Keratinocyte (primary cell): Measurements from ENCODE around the gene LRIG1. TPM values are rescaled to one million over a fixed set of nuclear protein-coding genes. Genes with fewer than 3 reads are reported as not detected.

Experiments used
- DNase-seq: peaks from one replicate; pipeline ENCODE4 v3.0.0-alpha.2; 2011; ENCODE audit warnings: low read depth, missing footprints, low spot score
- FAIRE-seq: peaks from 2 replicates; lab custom pipeline; 2011; peaks lifted over from hg19 to GRCh38; lab: Jason Lieb, UNC
- H2AFZ ChIP-seq: 2 replicates; pipeline ENCODE4 v1.6.0; 2012; ENCODE audit warnings: low read length, control low read depth, inconsistent platforms; ENCODE audit not compliant: control insufficient read depth
- H3K27ac ChIP-seq: 2 replicates; pipeline ENCODE4 v1.5.1; 2011; ENCODE audit warnings: low read length; ENCODE audit not compliant: control insufficient read depth, insufficient read depth
- H3K27me3 ChIP-seq: 3 replicates; pipeline ENCODE4 v1.6.0; 2011; ENCODE audit warnings: low read length; ENCODE audit not compliant: control insufficient read depth, insufficient read depth; ENCODE audit errors: extremely low read depth
- H3K36me3 ChIP-seq, 2 experiments: 2 replicates in 1 of 2; 3 replicates in 1 of 2; pipeline ENCODE4 v1.5.1; 2011; ENCODE audit warnings: low read length in 2 of 2, mild to moderate bottlenecking in 1 of 2; ENCODE audit not compliant: control insufficient read depth in 2 of 2, insufficient read depth in 2 of 2; ENCODE audit errors: extremely low read depth in 1 of 2
- H3K4me1 ChIP-seq: 3 replicates; pipeline ENCODE4 v1.5.1; 2011; ENCODE audit warnings: low read length; ENCODE audit not compliant: control insufficient read depth, insufficient read depth; ENCODE audit errors: extremely low read depth
- H3K4me2 ChIP-seq: 3 replicates; pipeline ENCODE4 v1.6.0; 2011; ENCODE audit warnings: low read depth, low read length; ENCODE audit not compliant: control insufficient read depth, insufficient read depth; ENCODE audit errors: extremely low read depth
- H3K4me3 ChIP-seq, 3 experiments: fragments of 200-600 bp in 1 of 3; sonication (generic) in 1 of 3; 2 replicates in 2 of 3; 3 replicates in 1 of 3; pipeline ENCODE4 v1.5.1; 2011 to 2016; ENCODE audit warnings: low read length in 3 of 3, mild to moderate bottlenecking in 3 of 3, control low read depth in 2 of 3, inconsistent platforms in 1 of 3, low read depth in 1 of 3, mixed read lengths in 1 of 3, mixed run types in 1 of 3, moderate library complexity in 1 of 3; ENCODE audit not compliant: control insufficient read depth in 2 of 3, insufficient read depth in 2 of 3; ENCODE audit errors: extremely low read depth in 1 of 3
- H3K79me2 ChIP-seq: 2 replicates; pipeline ENCODE4 v1.6.0; 2012; ENCODE audit warnings: low read length; ENCODE audit not compliant: control insufficient read depth, insufficient read depth
- H3K9ac ChIP-seq: 3 replicates; pipeline ENCODE4 v1.6.0; 2011; ENCODE audit warnings: low read length; ENCODE audit not compliant: control insufficient read depth, insufficient read depth; ENCODE audit errors: extremely low read depth
- H3K9me1 ChIP-seq: 3 replicates; pipeline ENCODE4 v1.6.0; 2011; ENCODE audit warnings: low read length; ENCODE audit not compliant: control insufficient read depth, insufficient read depth; ENCODE audit errors: extremely low read depth
- H3K9me3 ChIP-seq: 2 replicates; pipeline ENCODE4 v1.5.1; 2012; ENCODE audit warnings: low read depth, low read length; ENCODE audit not compliant: control insufficient read depth
- H4K20me1 ChIP-seq: 3 replicates; pipeline ENCODE4 v1.6.0; 2011; ENCODE audit warnings: low read length; ENCODE audit not compliant: control insufficient read depth, insufficient read depth; ENCODE audit errors: extremely low read depth
- EZH2 ChIP-seq: IDR thresholded peaks from one replicate; pipeline ENCODE4 v1.6.1; 2012; ENCODE audit warnings: inconsistent platforms, mild to moderate bottlenecking, low read length, moderate library complexity
- dilution Hi-C: fragments of 300-500 bp; cut with MboI; formaldehyde crosslinking; loops from one replicate; pipeline ENCODE4 v1.7.0; 2020; ENCODE audit warnings: low sequenced_read_pairs; ENCODE audit not compliant: extremely low pct_ligation_motif_present
- polyA plus RNA-seq, 5 experiments: library from polyadenylated mRNA; depleted of rRNA in 3 of 5; stranded (reverse) in 3 of 5; stranded (forward) in 1 of 5; unstranded in 1 of 5; fragments of >200 nt; gene quantifications; 1 replicate in 1 of 5; 2 replicates in 3 of 5; 3 replicates in 1 of 5; pipeline versions ENCODE4 v1.2.1 to v1.2.3, GENCODE V29; 2011 to 2012; ENCODE audit warnings: missing spikeins in 2 of 5, low read depth in 1 of 5, low replicate concordance in 1 of 5
- TF ChIP-seq, protein P1 (sequence below), 3 experiments: IDR thresholded peaks in 1 of 3; conservative IDR thresholded peaks in 1 of 3; optimal IDR thresholded peaks in 1 of 3; 2 replicates in 2 of 3; 3 replicates in 1 of 3; pipeline versions ENCODE3 to v1.5.1; 2011; ENCODE audit warnings: low read length in 3 of 3, mild to moderate bottlenecking in 3 of 3, moderate library complexity in 2 of 3, control low read depth in 1 of 3, inconsistent platforms in 1 of 3; ENCODE audit not compliant: insufficient read depth in 2 of 3; ENCODE audit errors: extremely low read depth in 1 of 3

Gene LRIG1
- polyA plus RNA-seq, 1 donor (not counting 4 experiments of a cell fraction or from before 2014, with no cell fraction given): 17.2 TPM

DNA sequence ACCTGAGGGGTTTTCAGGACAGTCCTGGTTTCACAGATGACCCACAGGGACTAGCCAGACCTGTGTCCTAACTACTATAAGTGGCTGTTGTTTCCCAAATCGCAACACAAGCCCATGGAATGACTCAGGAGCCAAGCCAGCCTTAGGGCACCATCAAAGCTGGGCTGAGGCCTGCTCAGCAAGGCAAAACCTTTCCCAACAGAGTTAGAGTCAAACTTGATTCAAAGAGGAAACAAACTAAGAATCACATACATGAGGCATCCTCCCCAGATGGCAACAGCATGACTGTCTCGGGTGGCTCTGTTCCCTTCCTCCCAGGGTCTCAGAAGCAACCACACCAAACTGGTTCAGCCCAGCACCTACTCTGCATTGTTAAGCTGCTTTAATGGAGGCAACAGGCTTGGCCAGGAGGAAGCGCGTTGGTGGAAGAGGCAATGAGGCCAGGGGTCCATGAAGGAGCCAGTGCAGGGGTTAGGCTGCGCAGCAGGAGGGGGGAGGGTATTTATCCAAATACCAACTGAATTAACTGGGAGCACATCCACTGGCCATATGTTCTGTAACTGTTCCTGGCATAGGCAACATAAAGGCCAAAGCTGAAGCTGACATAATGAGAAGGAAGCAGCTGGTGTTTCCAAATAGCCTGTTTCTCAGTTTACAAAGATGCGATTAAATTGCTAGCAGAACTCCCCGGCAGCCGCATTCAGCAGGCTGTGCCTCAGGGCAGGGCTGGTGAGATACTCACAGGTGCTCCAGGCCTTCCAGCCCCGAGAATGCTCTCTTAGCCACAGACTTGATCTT lies 102.4 kb downstream of the LRIG1 start:
- FAIRE-seq: no peak
- H3K4me2 ChIP-seq: no peak overlapping the region
- no peak overlapping the region for H3K4me3 ChIP-seq
- no peak overlapping the region for H2AFZ ChIP-seq
- H3K9me1 ChIP-seq: no peaks in the 10 kb centered on the region
- no peaks in the 10 kb centered on the region for H3K27me3 ChIP-seq
- dilution Hi-C loops: no loop called here
- TF ChIP-seq, protein P1, sequence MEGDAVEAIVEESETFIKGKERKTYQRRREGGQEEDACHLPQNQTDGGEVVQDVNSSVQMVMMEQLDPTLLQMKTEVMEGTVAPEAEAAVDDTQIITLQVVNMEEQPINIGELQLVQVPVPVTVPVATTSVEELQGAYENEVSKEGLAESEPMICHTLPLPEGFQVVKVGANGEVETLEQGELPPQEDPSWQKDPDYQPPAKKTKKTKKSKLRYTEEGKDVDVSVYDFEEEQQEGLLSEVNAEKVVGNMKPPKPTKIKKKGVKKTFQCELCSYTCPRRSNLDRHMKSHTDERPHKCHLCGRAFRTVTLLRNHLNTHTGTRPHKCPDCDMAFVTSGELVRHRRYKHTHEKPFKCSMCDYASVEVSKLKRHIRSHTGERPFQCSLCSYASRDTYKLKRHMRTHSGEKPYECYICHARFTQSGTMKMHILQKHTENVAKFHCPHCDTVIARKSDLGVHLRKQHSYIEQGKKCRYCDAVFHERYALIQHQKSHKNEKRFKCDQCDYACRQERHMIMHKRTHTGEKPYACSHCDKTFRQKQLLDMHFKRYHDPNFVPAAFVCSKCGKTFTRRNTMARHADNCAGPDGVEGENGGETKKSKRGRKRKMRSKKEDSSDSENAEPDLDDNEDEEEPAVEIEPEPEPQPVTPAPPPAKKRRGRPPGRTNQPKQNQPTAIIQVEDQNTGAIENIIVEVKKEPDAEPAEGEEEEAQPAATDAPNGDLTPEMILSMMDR (optimal IDR thresholded peaks at IDR 0.05 in 1 of 3, IDR thresholded peaks at IDR 0.05 in 1 of 3, conservative IDR thresholded peaks at IDR 0.05 in 1 of 3; ENCODE audit: extremely low read depth in 1 of 3, insufficient read depth in 2 of 3, low read length in 3 of 3): no peak
- no peak for TF ChIP-seq EZH2
- peaks cover 4 to 24% of the 10 kb centered on the region in 2 experiments for H3K36me3 ChIP-seq
- H4K20me1 ChIP-seq: no peaks in the 10 kb centered on the region
- no peak overlapping the region for H3K9ac ChIP-seq
- H3K79me2 ChIP-seq: no peaks in the 10 kb centered on the region
- DNase-seq: no peak
- no peaks in the 10 kb centered on the region for H3K9me3 ChIP-seq
- peak overlapping the region; percentile 62 for H3K27ac ChIP-seq
- H3K4me1 ChIP-seq: peaks cover 14% of the 10 kb centered on the region

DNA sequence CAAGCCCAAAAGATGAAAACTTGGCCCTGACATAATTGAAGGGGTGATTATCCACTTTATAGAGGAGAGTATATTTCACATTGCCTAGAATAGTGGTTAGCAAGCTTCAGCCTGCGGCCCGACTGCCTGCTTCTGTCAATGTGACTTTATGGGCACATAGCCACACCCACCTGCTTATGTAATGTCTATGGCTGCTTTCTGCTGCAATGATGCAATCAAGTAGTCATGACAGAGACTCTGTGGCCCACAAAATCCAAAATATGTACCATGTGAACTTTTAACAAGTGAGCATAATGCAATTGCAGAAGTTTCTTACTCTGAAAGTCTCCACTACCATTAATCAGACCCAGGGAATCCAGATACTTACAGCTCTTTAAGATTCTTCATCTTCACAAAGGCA lies 103.1 kb downstream of the LRIG1 start:
- Histone ChIP-seq H3K4me3 (no peak overlapping the region), H3K9ac (no peak overlapping the region), H3K27ac (peak overlapping the region; percentile 62), H3K9me1 (no peaks in the 10 kb centered on the region), H3K36me3 (peaks cover 4 to 24% of the 10 kb centered on the region in 2 experiments), H3K4me1 (peaks cover 14% of the 10 kb centered on the region), H3K4me2 (no peak overlapping the region), H3K9me3 (no peaks in the 10 kb centered on the region), H3K79me2 (no peaks in the 10 kb centered on the region), H4K20me1 (no peaks in the 10 kb centered on the region), H2AFZ (no peak overlapping the region), H3K27me3 (no peaks in the 10 kb centered on the region)
- DNase-seq (no peak), FAIRE-seq (no peak)
- dilution Hi-C loops: no loop called here
- TF ChIP-seq EZH2: no peak
- TF ChIP-seq, protein P1 (optimal IDR thresholded peaks at IDR 0.05 in 1 of 3, IDR thresholded peaks at IDR 0.05 in 1 of 3, conservative IDR thresholded peaks at IDR 0.05 in 1 of 3; ENCODE audit: extremely low read depth in 1 of 3, insufficient read depth in 2 of 3, low read length in 3 of 3): no peak
